ENCODE data around the gene ZNRF2. TPM values are rescaled to one million over a fixed set of nuclear protein-coding genes. Genes with fewer than 3 reads are reported as not detected.

Gene ZNRF2
- total RNA-seq, 6 experiments from 2014 or later: 17.1 to 24.0 (median 18.7) TPM

GRCh38 chr7:30412782-30413504 is 128.5 kb downstream of the ZNRF2 start:
- peaks cover 0 to 8% (median 0%) of the 10 kb centered on the region in 4 donors for H3K4me1 ChIP-seq
- no peaks in the 10 kb centered on the region for H3K36me3 ChIP-seq
- TF ChIP-seq, protein P1, sequence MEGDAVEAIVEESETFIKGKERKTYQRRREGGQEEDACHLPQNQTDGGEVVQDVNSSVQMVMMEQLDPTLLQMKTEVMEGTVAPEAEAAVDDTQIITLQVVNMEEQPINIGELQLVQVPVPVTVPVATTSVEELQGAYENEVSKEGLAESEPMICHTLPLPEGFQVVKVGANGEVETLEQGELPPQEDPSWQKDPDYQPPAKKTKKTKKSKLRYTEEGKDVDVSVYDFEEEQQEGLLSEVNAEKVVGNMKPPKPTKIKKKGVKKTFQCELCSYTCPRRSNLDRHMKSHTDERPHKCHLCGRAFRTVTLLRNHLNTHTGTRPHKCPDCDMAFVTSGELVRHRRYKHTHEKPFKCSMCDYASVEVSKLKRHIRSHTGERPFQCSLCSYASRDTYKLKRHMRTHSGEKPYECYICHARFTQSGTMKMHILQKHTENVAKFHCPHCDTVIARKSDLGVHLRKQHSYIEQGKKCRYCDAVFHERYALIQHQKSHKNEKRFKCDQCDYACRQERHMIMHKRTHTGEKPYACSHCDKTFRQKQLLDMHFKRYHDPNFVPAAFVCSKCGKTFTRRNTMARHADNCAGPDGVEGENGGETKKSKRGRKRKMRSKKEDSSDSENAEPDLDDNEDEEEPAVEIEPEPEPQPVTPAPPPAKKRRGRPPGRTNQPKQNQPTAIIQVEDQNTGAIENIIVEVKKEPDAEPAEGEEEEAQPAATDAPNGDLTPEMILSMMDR (IDR thresholded peaks at IDR 0.05): peak; percentile 47 to 82 (median 60)
- TF ChIP-seq POLR2A (IDR thresholded peaks at IDR 0.05): no peak
- H3K4me3 ChIP-seq: no peak overlapping the region
- no peak for DNase-seq
- H3K9me3 ChIP-seq: peaks cover 0 to 3% (median 0%) of the 10 kb centered on the region in 4 donors
- 55% methylated on average over 4 of the region's 5 CpGs for WGBS (ENCODE audit: insufficient coverage, low coverage, low lambda C conversion rate, missing lambda C conversion rate)
- intact Hi-C loops (cut with DNase I): loop anchor here in 1 of 2 donors (5.0 kb wide), 1 partner anchor 136 kb away; no protein-coding TSS in a partner anchor
- peak; percentile 96 to 98 (median 97) for ATAC-seq
- H3K27ac ChIP-seq: peak overlapping the region in 1 of 3 donors; percentile 14
- H3K27me3 ChIP-seq: no peaks in the 10 kb centered on the region

DNA sequence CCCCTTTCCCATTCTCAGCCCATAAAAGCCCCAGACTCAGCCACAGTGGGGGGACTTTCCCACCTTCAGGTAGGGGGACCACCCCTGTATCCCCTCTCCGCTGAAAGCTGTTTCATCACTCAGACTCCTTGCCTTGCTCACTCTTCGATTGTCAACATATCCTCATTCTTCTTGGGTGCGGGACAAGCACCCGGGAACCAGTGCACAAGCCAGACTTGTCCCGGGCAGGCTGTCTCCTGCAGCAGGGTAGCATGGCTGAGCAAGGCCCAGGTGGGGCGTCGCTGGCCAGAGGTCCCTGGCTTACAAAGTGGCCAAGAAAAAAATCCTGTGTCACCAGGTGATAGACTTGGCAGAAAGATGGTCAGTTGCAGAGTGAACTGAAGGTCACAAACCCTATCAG is 129.5 kb downstream of the ZNRF2 start:
- Histone ChIP-seq H3K4me1 (peaks cover 0 to 8% (median 0%) of the 10 kb centered on the region in 4 donors), H3K27me3 (no peaks in the 10 kb centered on the region), H3K36me3 (no peaks in the 10 kb centered on the region), H3K9me3 (peaks cover 0 to 3% (median 0%) of the 10 kb centered on the region in 4 donors), H3K4me3 (no peak overlapping the region), H3K27ac (no peak overlapping the region)
- no peak for DNase-seq
- ATAC-seq: no peak
- intact Hi-C loops (cut with DNase I): loop anchor here in 1 of 2 donors (5.0 kb wide), 1 partner anchor 137 kb away; no protein-coding TSS in a partner anchor
- TF ChIP-seq POLR2A (IDR thresholded peaks at IDR 0.05): no peak
- TF ChIP-seq, protein P1 (IDR thresholded peaks at IDR 0.05): no peak
- 97% methylated on average over 4 of the region's 7 CpGs for WGBS (ENCODE audit: insufficient coverage, low coverage, low lambda C conversion rate, missing lambda C conversion rate)

MicroRNA genes within 50 kb of the gene (microRNA counts, 767-probe panel; counts per million panel counts)
- microRNA hsa-miR-550a-5p (237 counts per million), microRNA hsa-miR-550b-3p (237 counts per million)

Small RNA genes within 50 kb of the gene (microRNA-seq; reads per million reads assigned to microRNA genes)
- gene MIR550A1: 0 reads per million in 2 donors
- 0 reads per million in 2 donors for gene MIR550B1

Small RNA genes within 50 kb of the gene (small RNA-seq; reads per million reads assigned to genes)
- gene MIR550A1: 0 reads per million in 2 experiments

Other genes with a start within 250 kb of the ZNRF2 start
- gene MTURN, start 149.6 kb upstream of the ZNRF2 start, total RNA-seq: 1 to 10 TPM; 2.2 to 5.2 (median 2.9) TPM
- gene NOD1, start 194.2 kb downstream of the ZNRF2 start, total RNA-seq: 1 to 10 TPM; 1.7 to 5.3 (median 2.7) TPM
- 10 to 100 TPM; 13.2 to 23.8 (median 16.8) TPM for gene GGCT, start 220.2 kb downstream of the ZNRF2 start, total RNA-seq